ENCODE results near the gene APOL3. TPM values are rescaled to one million over a fixed set of nuclear protein-coding genes. Genes with fewer than 3 reads are reported as not detected.

Gene APOL3, protein sequence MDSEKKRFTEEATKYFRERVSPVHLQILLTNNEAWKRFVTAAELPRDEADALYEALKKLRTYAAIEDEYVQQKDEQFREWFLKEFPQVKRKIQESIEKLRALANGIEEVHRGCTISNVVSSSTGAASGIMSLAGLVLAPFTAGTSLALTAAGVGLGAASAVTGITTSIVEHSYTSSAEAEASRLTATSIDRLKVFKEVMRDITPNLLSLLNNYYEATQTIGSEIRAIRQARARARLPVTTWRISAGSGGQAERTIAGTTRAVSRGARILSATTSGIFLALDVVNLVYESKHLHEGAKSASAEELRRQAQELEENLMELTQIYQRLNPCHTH
- 3.2 TPM for total RNA-seq

DNA sequence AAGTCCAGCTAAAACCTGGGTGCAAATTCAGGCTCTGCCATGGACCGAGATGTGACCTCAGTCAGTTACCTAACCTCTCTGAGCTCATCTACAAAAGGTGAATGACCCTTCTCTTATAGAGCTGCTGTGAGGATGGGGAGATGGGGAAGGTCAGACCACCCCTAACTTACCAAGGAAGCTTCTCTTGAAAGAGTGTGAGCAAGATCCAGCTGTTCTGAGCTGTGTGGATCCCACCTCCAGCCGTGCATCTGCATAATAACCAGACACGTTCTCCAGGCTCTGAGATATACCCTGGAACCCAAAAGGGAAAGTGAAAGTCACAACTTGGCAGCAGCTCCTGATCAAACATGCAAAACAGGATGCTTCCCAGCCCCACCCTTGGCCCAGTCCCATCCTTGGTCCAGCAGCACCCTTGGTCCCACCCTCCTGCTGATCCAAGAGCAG lies at the start of gene APOL3:
Gene APOL3 (minus strand): TSS at position 257 of the 444 bp plus-strand sequence. CDS start 11,700 bp downstream, outside the sequence.

DNA sequence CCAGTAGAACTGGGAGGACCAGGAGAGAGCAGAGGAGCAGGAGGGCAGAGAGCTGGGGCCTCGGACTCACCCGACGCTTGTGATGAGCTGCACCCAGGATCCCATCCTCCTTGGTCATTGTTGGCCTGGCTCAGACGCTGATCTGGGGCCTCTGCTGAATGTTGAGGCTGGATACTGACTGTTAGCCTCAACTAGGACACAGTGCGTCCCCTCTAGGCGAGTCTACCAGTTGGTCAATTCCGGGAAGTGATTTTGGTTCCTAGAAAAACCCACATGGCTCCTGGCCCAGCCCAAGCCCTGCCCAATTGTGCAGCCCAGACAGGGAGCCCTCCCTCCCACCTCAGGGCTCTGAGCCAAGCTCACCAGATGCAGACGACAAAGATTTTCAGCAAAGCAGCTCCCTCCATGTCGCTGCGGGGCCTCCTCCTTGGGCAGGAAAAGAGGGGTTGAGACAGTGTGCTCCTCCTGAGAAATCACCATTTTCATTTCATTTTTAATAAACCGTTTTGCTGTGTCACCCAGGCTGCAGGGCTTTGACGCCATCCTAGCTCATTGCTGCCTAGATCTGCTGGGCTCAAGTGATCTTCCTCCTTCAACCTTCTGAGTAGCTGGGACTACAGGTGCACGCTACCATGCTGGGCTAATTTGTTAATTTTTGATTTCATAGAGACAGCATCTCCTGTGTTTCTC lies 41.2 kb upstream of the APOL3 start, which contains the start of gene APOL4:
Gene APOL4 (minus strand): TSS at position 180 of the 690 bp plus-strand sequence. CDS start 75 bp downstream, at position 105.

Other genes with a start within 250 kb of the APOL3 start
- gene RBFOX2, start 131.9 kb downstream of the APOL3 start, total RNA-seq: 413 TPM
- 14.3 TPM for gene APOL4, start 41.1 kb upstream of the APOL3 start, total RNA-seq
- gene APOL2, start 78.8 kb upstream of the APOL3 start, total RNA-seq: 9.7 TPM
- 0.92 TPM for gene APOL1, start 92.4 kb upstream of the APOL3 start, total RNA-seq
- 43.1 TPM for gene MYH9, start 227.2 kb upstream of the APOL3 start, total RNA-seq

All from diencephalon (tissue), 1 donor.